Tibial nerve (tissue), 4 donors: ENCODE results near the gene FBXO30. TPM values are rescaled to one million over a fixed set of nuclear protein-coding genes. Genes with fewer than 3 reads are reported as not detected.

Experiments
- DNase-seq, 2 donors: peaks; one replicate each; pipeline ENCODE4 v3.0.0-alpha.2; 2019; ENCODE audit warnings: low spot score in 2 of 2
- H3K27ac ChIP-seq, 4 donors: fragments of 200-600 bp; sonication (generic) in 3 of 4; one replicate each; pipeline ENCODE4 v1.5.1; 2017 to 2019; ENCODE audit warnings: mild to moderate bottlenecking in 1 of 4
- H3K27me3 ChIP-seq, 2 donors: fragments of 200-600 bp; sonication (generic) in 1 of 2; one replicate each; pipeline versions ENCODE4 v1.5.1 to v1.6.0; 2017 to 2019
- H3K36me3 ChIP-seq, 3 donors: fragments of 200-600 bp; sonication (generic); one replicate each; pipeline ENCODE4 v1.5.1; 2018 to 2019
- H3K4me1 ChIP-seq, 4 donors: fragments of 200-600 bp; sonication (generic) in 3 of 4; one replicate each; pipeline ENCODE4 v1.5.1; 2017 to 2019
- H3K4me3 ChIP-seq, 4 donors: fragments of 200-600 bp; sonication (generic) in 3 of 4; one replicate each; pipeline ENCODE4 v1.5.1; 2017 to 2019; ENCODE audit warnings: mild to moderate bottlenecking in 1 of 4, moderate library complexity in 1 of 4
- H3K9me3 ChIP-seq, 4 donors: fragments of 200-600 bp; sonication (generic) in 3 of 4; one replicate each; pipeline ENCODE4 v1.5.1; 2017 to 2019
- EP300 ChIP-seq, 2 donors: sonication (generic); formaldehyde crosslinking; IDR thresholded peaks; one replicate each; pipeline ENCODE4 v1.6.1; 2017; ENCODE audit warnings: antibody characterized with exemption in 2 of 2, mild to moderate bottlenecking in 1 of 2
- POLR2A ChIP-seq, 2 donors: fragments of 450-650 bp; IDR thresholded peaks; one replicate each; pipeline ENCODE4 v1.6.1; 2017; ENCODE audit warnings: antibody characterized with exemption in 2 of 2, mild to moderate bottlenecking in 2 of 2, moderate library complexity in 2 of 2
- WGBS, 2 donors: methylation state at CpG; one replicate each; pipeline ENCODE4 v1.1.5; 2018; 5-methylcytosine and 5-hydroxymethylcytosine counted together
- total RNA-seq, 4 donors: library from RNA; depleted of rRNA; stranded (reverse); fragments of >200 nt; gene quantifications; one replicate each; pipeline ENCODE4 v1.1.0, GENCODE V29; 2016
- TF ChIP-seq, protein P1 (sequence below), 5 experiments: fragments of 200-600 bp in 3 of 5; fragments of 450-650 bp in 2 of 5; sonication (generic) in 3 of 5; IDR thresholded peaks; one replicate each; pipeline ENCODE4 v1.5.1; 2016 to 2019; ENCODE audit warnings: antibody characterized with exemption in 5 of 5, mild to moderate bottlenecking in 3 of 5, moderate library complexity in 2 of 5

FBXO30 gene
- total RNA-seq, 4 donors from 2014 or later: 6.8 to 9.6 (median 8.2) TPM

GRCh38 chr6:145842693-145843546 is 28.3 kb upstream of the FBXO30 start:
- TF ChIP-seq EP300 (IDR thresholded peaks at IDR 0.05): no peak
- TF ChIP-seq, protein P1, sequence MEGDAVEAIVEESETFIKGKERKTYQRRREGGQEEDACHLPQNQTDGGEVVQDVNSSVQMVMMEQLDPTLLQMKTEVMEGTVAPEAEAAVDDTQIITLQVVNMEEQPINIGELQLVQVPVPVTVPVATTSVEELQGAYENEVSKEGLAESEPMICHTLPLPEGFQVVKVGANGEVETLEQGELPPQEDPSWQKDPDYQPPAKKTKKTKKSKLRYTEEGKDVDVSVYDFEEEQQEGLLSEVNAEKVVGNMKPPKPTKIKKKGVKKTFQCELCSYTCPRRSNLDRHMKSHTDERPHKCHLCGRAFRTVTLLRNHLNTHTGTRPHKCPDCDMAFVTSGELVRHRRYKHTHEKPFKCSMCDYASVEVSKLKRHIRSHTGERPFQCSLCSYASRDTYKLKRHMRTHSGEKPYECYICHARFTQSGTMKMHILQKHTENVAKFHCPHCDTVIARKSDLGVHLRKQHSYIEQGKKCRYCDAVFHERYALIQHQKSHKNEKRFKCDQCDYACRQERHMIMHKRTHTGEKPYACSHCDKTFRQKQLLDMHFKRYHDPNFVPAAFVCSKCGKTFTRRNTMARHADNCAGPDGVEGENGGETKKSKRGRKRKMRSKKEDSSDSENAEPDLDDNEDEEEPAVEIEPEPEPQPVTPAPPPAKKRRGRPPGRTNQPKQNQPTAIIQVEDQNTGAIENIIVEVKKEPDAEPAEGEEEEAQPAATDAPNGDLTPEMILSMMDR (IDR thresholded peaks at IDR 0.05): no peak
- no peak for TF ChIP-seq POLR2A (IDR thresholded peaks at IDR 0.05)
- 57 to 58% methylated on average over 3 of the region's 3 CpGs for WGBS, 2 donors

DNA sequence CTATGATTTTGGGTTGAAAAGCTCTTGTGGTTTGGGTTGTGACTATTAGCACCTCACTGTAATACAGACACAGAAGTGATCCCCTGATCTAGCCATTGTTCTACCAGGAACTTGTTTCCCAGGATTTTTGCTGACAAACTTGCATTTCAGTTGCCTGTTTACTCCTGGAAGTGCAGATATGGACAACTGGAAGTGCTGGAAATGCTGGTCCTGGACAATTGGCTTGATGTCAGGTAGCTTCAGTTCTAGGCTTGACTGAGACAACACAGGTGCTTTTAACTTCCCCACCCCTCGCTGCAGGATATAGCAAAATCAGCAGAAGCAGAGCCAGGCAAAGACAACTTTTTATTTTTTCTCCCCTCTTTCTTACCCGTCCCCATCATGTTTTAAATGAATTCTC is 27.1 kb upstream of the FBXO30 start:
- DNase-seq: no peak
- no peak for TF ChIP-seq EP300 (IDR thresholded peaks at IDR 0.05)
- TF ChIP-seq, protein P1 (IDR thresholded peaks at IDR 0.05): no peak
- no peak overlapping the region for H3K4me3 ChIP-seq
- H3K27ac ChIP-seq: no peak overlapping the region
- H3K4me1 ChIP-seq: peaks cover 0 to 12% (median 0%) of the 10 kb centered on the region in 4 donors
- WGBS, 2 donors: 82 to 85% methylated on average over 2 of the region's 2 CpGs
- H3K9me3 ChIP-seq: no peaks in the 10 kb centered on the region
- no peaks in the 10 kb centered on the region for H3K27me3 ChIP-seq
- H3K36me3 ChIP-seq: no peaks in the 10 kb centered on the region

More at GRCh38 chr6:145842693-145843546, 28.3 kb upstream of the FBXO30 start:
- Histone ChIP-seq H3K36me3 (no peaks in the 10 kb centered on the region), H3K27me3 (no peaks in the 10 kb centered on the region), H3K27ac (peak overlapping the region in 2 of 4 donors; percentile 6 to 21), H3K4me1 (peaks cover 0 to 12% (median 0%) of the 10 kb centered on the region in 4 donors), H3K9me3 (no peaks in the 10 kb centered on the region), H3K4me3 (no peak overlapping the region)
- DNase-seq: no peak

- Histone ChIP-seq H3K4me3 (no peak overlapping the region), H3K36me3 (no peaks in the 10 kb centered on the region), H3K27ac (no peak overlapping the region), H3K4me1 (peaks cover 0 to 12% (median 0%) of the 10 kb centered on the region in 4 donors), H3K27me3 (no peaks in the 10 kb centered on the region), H3K9me3 (no peaks in the 10 kb centered on the region)
- no peak for DNase-seq
- no peak for TF ChIP-seq POLR2A (IDR thresholded peaks at IDR 0.05)
- TF ChIP-seq EP300 (IDR thresholded peaks at IDR 0.05): no peak
- TF ChIP-seq, protein P1 (IDR thresholded peaks at IDR 0.05): no peak
Measured at GRCh38 chr6:145839653-145840052, 25.1 kb upstream of the FBXO30 start.

DNA sequence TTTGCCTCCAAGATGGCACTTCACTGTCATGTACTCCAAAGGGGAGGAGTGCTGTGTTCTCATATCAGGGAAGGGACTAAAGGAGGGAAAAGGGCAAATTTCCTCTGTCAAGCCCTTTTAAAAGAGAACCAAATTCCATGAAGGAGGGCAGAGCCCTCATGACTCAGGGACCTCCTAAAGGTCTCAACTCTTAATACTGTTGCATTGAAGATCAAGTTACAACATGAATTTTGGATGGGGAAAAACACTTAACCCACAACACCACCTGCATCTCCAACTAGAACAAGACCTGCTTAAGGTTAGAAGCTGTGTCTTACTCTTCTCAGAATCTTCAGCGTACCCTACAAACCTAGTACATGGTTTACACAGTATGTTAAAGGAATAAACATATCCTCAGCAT is 23.7 kb upstream of the FBXO30 start:
- 100% methylated on average over 1 of the region's 1 CpG for WGBS, 2 donors
- peaks cover 0 to 12% (median 0%) of the 10 kb centered on the region in 4 donors for H3K4me1 ChIP-seq
- no peaks in the 10 kb centered on the region for H3K27me3 ChIP-seq
- H3K27ac ChIP-seq: no peak overlapping the region
- no peak for DNase-seq
- no peak for TF ChIP-seq POLR2A (IDR thresholded peaks at IDR 0.05)
- no peak for TF ChIP-seq EP300 (IDR thresholded peaks at IDR 0.05)
- TF ChIP-seq, protein P1 (IDR thresholded peaks at IDR 0.05): no peak
- H3K4me3 ChIP-seq: no peak overlapping the region
- H3K36me3 ChIP-seq: no peaks in the 10 kb centered on the region
- H3K9me3 ChIP-seq: no peaks in the 10 kb centered on the region

DNA sequence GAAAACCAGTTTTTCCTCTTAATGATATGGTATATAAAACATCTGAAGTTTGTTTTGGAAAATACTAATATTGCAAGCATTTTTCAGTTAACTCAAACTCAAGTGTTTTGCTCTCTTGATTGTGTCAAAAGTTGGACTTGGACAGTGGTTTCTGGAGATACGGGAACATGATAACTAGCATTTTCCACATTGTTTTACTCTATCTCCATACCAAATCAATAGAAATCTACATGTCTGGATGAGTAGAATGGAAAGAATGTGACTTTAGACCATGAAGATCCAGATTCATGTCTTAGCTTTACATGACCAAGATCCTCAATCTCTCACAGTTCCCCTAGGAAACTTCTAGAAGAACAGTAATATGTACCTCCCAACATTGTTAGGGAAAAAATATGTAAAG is 22.2 kb upstream of the FBXO30 start:
- Histone ChIP-seq H3K4me1 (no peaks in the 10 kb centered on the region), H3K27ac (no peak overlapping the region), H3K27me3 (no peaks in the 10 kb centered on the region), H3K4me3 (no peak overlapping the region), H3K36me3 (no peaks in the 10 kb centered on the region), H3K9me3 (no peaks in the 10 kb centered on the region)
- WGBS, 2 donors: 94% methylated on average over 1 of the region's 1 CpG
- no peak for TF ChIP-seq POLR2A (IDR thresholded peaks at IDR 0.05)
- TF ChIP-seq, protein P1 (IDR thresholded peaks at IDR 0.05): no peak
- no peak for TF ChIP-seq EP300 (IDR thresholded peaks at IDR 0.05)
- DNase-seq: no peak
